GM12878 (cell line): Measurements from ENCODE around the gene ANK3. TPM values are rescaled to one million over a fixed set of nuclear protein-coding genes. Genes with fewer than 3 reads are reported as not detected.

ENCODE experiments used
- ATAC-seq: fragments of 200-7000 bp; cut with Tn5 transposase; 3 replicates; pipeline ENCODE4 v1.9.1; 2020; ENCODE audit warnings: mild to moderate bottlenecking, moderate library complexity
- BruUV-seq: library from RNA; stranded (reverse); fragments of 400-500 nt; replicated peaks from 2 replicates; lab custom pipeline; 2021; lab: Mats Ljungman, UMichigan
- CTCF ChIA-PET: fragments of 300-600 bp; sonication (Branson Sonifier 250); formaldehyde crosslinking; extraction: SDS; loops from one replicate; lab custom pipeline; 2021; ENCODE audit warnings: inconsistent platforms; lab: Yijun Ruan, JAX
- POLR2A ChIA-PET: fragments of 350-600 bp; formaldehyde crosslinking; extraction: SDS; loops from one replicate; lab custom pipeline; 2021; ENCODE audit warnings: inconsistent platforms; lab: Charles Lee
- RAD21 ChIA-PET: fragments of 300-600 bp; sonication (Branson Sonifier 250); formaldehyde crosslinking; loops from one replicate; lab custom pipeline; 2023; ENCODE audit warnings: antibody characterized with exemption; ENCODE audit not compliant: unreplicated experiment; lab: Charles Lee
- SMC1A ChIA-PET: fragments of 300-600 bp; sonication (Branson Sonifier 250); formaldehyde crosslinking; loops from one replicate; lab custom pipeline; 2023; ENCODE audit not compliant: unreplicated experiment, uncharacterized antibody; lab: Charles Lee
- DNase-seq: peaks from one replicate; pipeline ENCODE4 v3.0.0-alpha.2; 2011; ENCODE audit warnings: low read depth, low spot score
- FAIRE-seq: peaks from 3 replicates; lab custom pipeline; 2011; peaks lifted over from hg19 to GRCh38; lab: Jason Lieb, UNC
- H2AFZ ChIP-seq: 2 replicates; pipeline ENCODE4 v1.6.0; 2011; ENCODE audit warnings: low read depth, low read length, control low read depth; ENCODE audit not compliant: control insufficient read depth
- H3K27ac ChIP-seq: 2 replicates; pipeline ENCODE4 v1.5.1; 2011; ENCODE audit warnings: control low read depth; ENCODE audit not compliant: control insufficient read depth, insufficient read depth
- H3K27me3 ChIP-seq, 2 experiments: replicated peaks in 1 of 2; 2 replicates each; pipeline versions ENCODE4 v1.6.0 to v1.6.1; 2011; ENCODE audit warnings: low read length in 1 of 2; ENCODE audit not compliant: control insufficient read depth in 2 of 2, insufficient read depth in 2 of 2
- H3K36me3 ChIP-seq, 2 experiments: 2 replicates each; pipeline ENCODE4 v1.5.1; 2011; ENCODE audit warnings: low read length in 1 of 2; ENCODE audit not compliant: control insufficient read depth in 2 of 2, insufficient read depth in 2 of 2
- H3K4me1 ChIP-seq: 2 replicates; pipeline ENCODE4 v1.6.1; 2011; ENCODE audit warnings: mild to moderate bottlenecking, low read length, moderate library complexity, mixed read lengths; ENCODE audit not compliant: control insufficient read depth, insufficient read depth
- H3K4me2 ChIP-seq: 2 replicates; pipeline ENCODE4 v1.6.0; 2011; ENCODE audit warnings: control low read depth; ENCODE audit not compliant: control insufficient read depth, insufficient read depth
- H3K4me3 ChIP-seq: fragments of 200-600 bp; sonication (generic); 2 replicates; pipeline ENCODE4 v1.5.1; 2016
- H3K79me2 ChIP-seq: 2 replicates; pipeline ENCODE4 v1.6.0; 2011; ENCODE audit warnings: low read length; ENCODE audit not compliant: control insufficient read depth, insufficient read depth
- H3K9ac ChIP-seq: 2 replicates; pipeline ENCODE4 v1.8.0; 2011; ENCODE audit warnings: low read length, control low read depth, mixed read lengths; ENCODE audit not compliant: control insufficient read depth, insufficient read depth
- H3K9me3 ChIP-seq: replicated peaks from 3 replicates; pipeline ENCODE4 v1.5.1; 2011; ENCODE audit warnings: mild to moderate bottlenecking, low read length; ENCODE audit not compliant: control insufficient read depth, insufficient read depth
- H4K20me1 ChIP-seq: 2 replicates; pipeline ENCODE4 v1.6.0; 2011; ENCODE audit not compliant: control insufficient read depth, insufficient read depth
- CBFB ChIP-seq: IDR thresholded peaks from 2 replicates; pipeline ENCODE4 v1.6.1; 2016; ENCODE audit warnings: antibody characterized with exemption, low read depth
- CHD4 ChIP-seq: fragments of 200-600 bp; sonication (generic); IDR thresholded peaks from 2 replicates; pipeline ENCODE4 v1.6.1; 2016; ENCODE audit warnings: mild to moderate bottlenecking
- EED ChIP-seq: sonication (generic); IDR thresholded peaks from 2 replicates; pipeline ENCODE4 v1.6.1; 2016; ENCODE audit warnings: antibody characterized with exemption, low read depth
- EZH2 ChIP-seq: IDR thresholded peaks from 2 replicates; pipeline ENCODE4 v1.6.1; 2012; ENCODE audit warnings: low read depth, mild to moderate bottlenecking, control low read depth, inconsistent platforms, low read length, borderline replicate concordance; ENCODE audit not compliant: control insufficient read depth
- KAT2A ChIP-seq: conservative IDR thresholded peaks from 2 replicates; pipeline ENCODE4 v1.6.1; 2011; ENCODE audit warnings: low read depth, low read length; ENCODE audit not compliant: control insufficient read depth
- POLR2AphosphoS2 ChIP-seq: IDR thresholded peaks from 2 replicates; pipeline ENCODE4 v1.6.1; 2011; ENCODE audit warnings: low read depth, mild to moderate bottlenecking, low read length, improper control_type of control experiment, moderate library complexity
- RAD51 ChIP-seq: fragments of 450-650 bp; IDR thresholded peaks from 2 replicates; pipeline ENCODE4 v1.6.1; 2016; ENCODE audit warnings: moderate library complexity, mild to moderate bottlenecking, inconsistent platforms
- RUNX3 ChIP-seq: IDR thresholded peaks from 2 replicates; pipeline ENCODE4 v1.6.1; 2012; ENCODE audit warnings: low read length, inconsistent platforms
- SIX5 ChIP-seq: IDR thresholded peaks from 2 replicates; pipeline ENCODE4 v1.6.1; 2011; ENCODE audit warnings: mild to moderate bottlenecking, low read depth, low read length, moderate library complexity; ENCODE audit not compliant: severe bottlenecking
- SMAD1 ChIP-seq: fragments of 450-650 bp; IDR thresholded peaks from 2 replicates; pipeline ENCODE4 v1.6.1; 2018; ENCODE audit warnings: mild to moderate bottlenecking, low read depth; ENCODE audit not compliant: partially characterized antibody
- SMC3 ChIP-seq: IDR thresholded peaks from 2 replicates; pipeline ENCODE4 v1.6.1; 2011; ENCODE audit warnings: low read length, improper control_type of control experiment, borderline replicate concordance
- ZNF592 ChIP-seq: fragments of 450-650 bp; IDR thresholded peaks from 2 replicates; pipeline ENCODE4 v1.6.1; 2017; ENCODE audit warnings: mild to moderate bottlenecking, moderate library complexity
- WGBS: methylation state at CpG from one replicate; pipeline ENCODE4 v1.1.6; 2016; ENCODE audit warnings: low lambda C conversion rate; ENCODE audit not compliant: insufficient replicate concordance, insufficient coverage; ENCODE audit errors: missing lambda C conversion rate; 5-methylcytosine and 5-hydroxymethylcytosine counted together
- in situ Hi-C: fragments of 300-500 bp; cut with MboI; formaldehyde crosslinking; loops from 9 replicates; pipeline ENCODE4 v1.14.3; 2018; ENCODE audit warnings: mixed read lengths
- intact Hi-C: fragments of 100-400 bp; cut with micrococcal nuclease; formaldehyde crosslinking; loops from one replicate; pipeline ENCODE4 v1.14.2; 2022; ENCODE audit not compliant: unreplicated experiment
- polyA plus RNA-seq, 11 experiments: library from polyadenylated mRNA; depleted of rRNA in 4 of 11; unstranded in 6 of 11; stranded (reverse) in 5 of 11; fragments of >200 nt; fragmentation: Nextera tagmentation in 4 of 11; fragmentation: Illumina TruSeq in 1 of 11; extraction: Ambion mirVana in 4 of 11; extraction: Trizol in 1 of 11; gene quantifications; 1 replicate in 1 of 11; 2 replicates in 10 of 11; pipeline versions ENCODE4 v1.2.1 to v1.2.3, GENCODE V29; 2011 to 2016; ENCODE audit warnings: inconsistent platforms in 2 of 11, missing spikeins in 2 of 11, low read depth in 1 of 11
- total RNA-seq, 4 experiments: library from RNA; depleted of rRNA in 3 of 4; stranded (reverse); fragments of >200 nt in 3 of 4; fragmentation: Illumina TruSeq in 1 of 4; extraction: Trizol in 1 of 4; gene quantifications; 2 replicates each; pipeline versions ENCODE4 v1.2.1 to v1.2.3, GENCODE V29; 2013 to 2021
- TF ChIP-seq, protein P1 (sequence below): IDR thresholded peaks from 2 replicates; pipeline ENCODE4 v1.6.1; 2011; ENCODE audit warnings: mild to moderate bottlenecking, low read depth, low read length, moderate library complexity; ENCODE audit not compliant: insufficient replicate concordance

Gene ANK3
- total and polyA plus RNA-seq, 10 of the 15 experiments (the other 5 are each of a cell fraction or from before 2014, with no cell fraction given), result 0.06 to 0.82 (median 0.20) TPM; not detected in 2

- no TSS peak for BruUV-seq
- FAIRE-seq (no peak), DNase-seq (no peak), ATAC-seq (no peak)
- H3K36me3 ChIP-seq, result no peaks in the 10 kb centered on the region
- H3K9me3 ChIP-seq, result no peaks in the 10 kb centered on the region
- no peak overlapping the region for H3K4me3 ChIP-seq
- H3K4me1 ChIP-seq, result no peaks in the 10 kb centered on the region
- in situ Hi-C loops, result no loop called here
- ChIA-PET RAD21 (no interaction called here), POLR2A (no interaction called here), SMC1A (no interaction called here), CTCF (no interaction called here)
- intact Hi-C loops, result no loop called here
- H3K79me2 ChIP-seq, result no peaks in the 10 kb centered on the region
- no peaks in the 10 kb centered on the region for H4K20me1 ChIP-seq
- 41% methylated on average over 1 of the region's 1 CpG for WGBS
- H3K27me3 ChIP-seq, result no peaks in the 10 kb centered on the region
- no peak overlapping the region for H3K4me2 ChIP-seq
- H3K27ac ChIP-seq, result no peak overlapping the region
- TF ChIP-seq SIX5, result no peak
- no peak for TF ChIP-seq EZH2
- TF ChIP-seq RAD51, result no peak
- TF ChIP-seq CHD4, result no peak
- no peak for TF ChIP-seq KAT2A
- no peak overlapping the region for H2AFZ ChIP-seq
- H3K9ac ChIP-seq, result no peak overlapping the region
Observed at GRCh38 chr10:60385399-60385738, 4.3 kb downstream of the ANK3 start.

DNA sequence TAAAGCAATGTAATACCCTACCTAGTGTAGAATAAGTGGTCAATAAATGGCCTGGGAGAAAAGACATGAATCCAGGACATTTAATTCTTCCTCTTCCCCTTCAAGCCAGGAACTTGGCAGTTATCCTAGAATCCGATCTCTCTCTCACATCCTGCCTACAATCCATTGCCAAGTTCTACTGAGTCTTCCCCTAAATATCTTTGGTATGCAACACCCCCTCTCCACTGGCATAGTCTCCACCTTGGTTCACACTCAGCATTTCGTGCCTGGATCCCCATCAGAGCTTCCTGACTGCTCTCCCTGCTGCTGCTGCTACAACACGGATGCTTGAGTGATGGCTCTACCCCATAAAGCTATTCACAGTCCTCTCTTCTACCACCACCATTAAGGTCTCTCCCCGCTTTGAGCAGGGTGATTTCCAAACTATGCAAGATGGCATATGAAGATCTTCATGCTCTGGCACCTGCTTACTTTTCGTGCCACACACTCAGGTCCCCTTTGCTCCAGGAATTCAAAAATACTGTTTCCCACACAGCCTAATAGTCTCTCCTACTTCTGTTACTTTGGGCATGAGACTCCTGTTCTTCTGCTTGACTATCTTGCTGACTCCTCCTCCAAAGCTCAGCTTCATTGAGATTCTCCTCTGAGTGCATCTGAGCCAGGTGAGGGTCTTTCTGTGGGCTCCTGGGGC is 4.8 kb downstream of the ANK3 start:
- FAIRE-seq (no peak), DNase-seq (no peak), ATAC-seq (no peak)
- no peaks in the 10 kb centered on the region for H3K4me1 ChIP-seq
- intact Hi-C loops (no loop called here), in situ Hi-C loops (no loop called here)
- ChIA-PET POLR2A (no interaction called here), CTCF (no interaction called here), RAD21 (no interaction called here), SMC1A (interaction anchor here (1.2 kb wide), 1 partner anchor 8 kb away, joined by 5 read pairs; no protein-coding TSS in a partner anchor)
- H3K4me2 ChIP-seq, result no peak overlapping the region
- H3K79me2 ChIP-seq, result no peaks in the 10 kb centered on the region
- H3K9me3 ChIP-seq, result no peaks in the 10 kb centered on the region
- H4K20me1 ChIP-seq, result no peaks in the 10 kb centered on the region
- no TSS peak for BruUV-seq
- H3K27ac ChIP-seq, result no peak overlapping the region
- no peak overlapping the region for H3K4me3 ChIP-seq
- no peak overlapping the region for H3K9ac ChIP-seq
- 11% methylated on average over 5 of the region's 5 CpGs for WGBS
- no peaks in the 10 kb centered on the region for H3K27me3 ChIP-seq
- H2AFZ ChIP-seq, result no peak overlapping the region
- no peaks in the 10 kb centered on the region for H3K36me3 ChIP-seq
- TF ChIP-seq ZNF592 (no peak), POLR2AphosphoS2 (no peak), SMAD1 (no peak), CHD4 (no peak), EED (no peak), SMC3 (no peak), RUNX3 (no peak), CBFB (no peak)
- TF ChIP-seq, protein P1, sequence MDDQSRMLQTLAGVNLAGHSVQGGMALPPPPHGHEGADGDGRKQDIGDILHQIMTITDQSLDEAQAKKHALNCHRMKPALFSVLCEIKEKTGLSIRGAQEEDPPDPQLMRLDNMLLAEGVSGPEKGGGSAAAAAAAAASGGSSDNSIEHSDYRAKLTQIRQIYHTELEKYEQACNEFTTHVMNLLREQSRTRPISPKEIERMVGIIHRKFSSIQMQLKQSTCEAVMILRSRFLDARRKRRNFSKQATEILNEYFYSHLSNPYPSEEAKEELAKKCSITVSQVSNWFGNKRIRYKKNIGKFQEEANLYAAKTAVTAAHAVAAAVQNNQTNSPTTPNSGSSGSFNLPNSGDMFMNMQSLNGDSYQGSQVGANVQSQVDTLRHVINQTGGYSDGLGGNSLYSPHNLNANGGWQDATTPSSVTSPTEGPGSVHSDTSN, result no peak
